Fibroblast of upper back skin (primary cell): Measurements from ENCODE around the gene MOB2.

Experiments used
- DNase-seq: peaks from one replicate; pipeline ENCODE4 v3.0.0-alpha.2; 2013

Gene MOB2

DNA sequence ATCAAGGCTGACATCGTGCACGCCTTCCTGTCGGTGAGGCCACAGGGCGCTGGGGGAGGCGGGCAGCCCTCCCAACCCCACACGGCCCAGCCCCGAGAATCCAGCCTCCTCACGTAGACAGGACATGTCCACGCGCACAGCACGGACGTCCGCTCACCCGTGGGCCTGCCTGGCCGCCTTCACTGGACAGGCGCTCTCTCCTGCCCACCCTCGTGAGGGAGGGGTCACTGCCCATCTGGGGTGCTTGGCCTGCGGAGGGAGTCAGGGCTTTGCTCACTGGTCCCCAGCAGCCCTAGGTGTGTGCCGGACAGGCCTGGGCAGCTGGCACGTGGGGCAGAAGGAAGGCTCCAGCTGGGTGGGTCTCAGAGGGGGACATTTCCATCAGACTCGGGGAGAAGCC lies 32.0 kb downstream of the MOB2 start:
- DNase-seq, result no peak

DNA sequence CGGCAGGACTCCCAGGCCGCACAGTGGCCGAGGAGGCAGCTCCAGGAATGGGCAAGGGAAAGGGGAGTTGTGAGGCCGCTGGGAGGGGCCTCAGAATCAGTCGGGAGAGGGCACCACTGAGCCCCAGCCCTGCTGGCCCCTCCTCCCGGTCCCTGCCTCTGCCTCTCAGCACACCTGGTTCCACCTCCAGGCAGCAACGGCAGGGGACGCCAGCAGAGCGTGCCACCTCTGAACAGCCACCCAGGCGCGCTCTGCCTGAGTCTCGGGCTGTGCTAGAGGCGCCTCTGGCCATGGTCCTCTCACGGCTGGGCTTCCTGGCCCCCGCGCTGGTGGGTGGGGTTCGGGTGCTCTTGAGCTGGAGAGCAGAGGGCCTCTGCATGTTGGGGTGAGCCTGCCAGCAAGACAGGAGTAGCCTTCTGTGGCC lies 33.0 kb downstream of the MOB2 start:
- no peak for DNase-seq

DNA sequence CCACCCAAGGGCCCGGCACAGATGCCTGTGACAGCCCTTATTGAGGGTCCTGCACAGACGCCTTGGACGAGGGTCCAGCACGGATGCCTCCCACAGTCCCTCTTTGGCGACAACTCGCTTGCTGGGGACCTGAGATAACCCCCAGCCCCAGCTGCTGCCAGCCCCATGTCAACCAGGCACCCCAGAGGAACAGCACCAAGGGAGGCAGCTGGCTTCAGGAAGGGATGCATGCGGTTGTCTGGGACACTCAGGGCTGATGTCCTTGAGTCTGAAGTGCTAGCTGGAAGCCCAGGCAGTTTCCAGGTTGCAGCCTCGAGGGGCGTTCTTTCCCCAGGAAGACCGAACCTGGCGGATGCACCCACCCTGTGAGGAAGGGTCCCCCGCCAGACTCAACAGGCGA lies 33.8 kb downstream of the MOB2 start:
- no peak for DNase-seq

DNA sequence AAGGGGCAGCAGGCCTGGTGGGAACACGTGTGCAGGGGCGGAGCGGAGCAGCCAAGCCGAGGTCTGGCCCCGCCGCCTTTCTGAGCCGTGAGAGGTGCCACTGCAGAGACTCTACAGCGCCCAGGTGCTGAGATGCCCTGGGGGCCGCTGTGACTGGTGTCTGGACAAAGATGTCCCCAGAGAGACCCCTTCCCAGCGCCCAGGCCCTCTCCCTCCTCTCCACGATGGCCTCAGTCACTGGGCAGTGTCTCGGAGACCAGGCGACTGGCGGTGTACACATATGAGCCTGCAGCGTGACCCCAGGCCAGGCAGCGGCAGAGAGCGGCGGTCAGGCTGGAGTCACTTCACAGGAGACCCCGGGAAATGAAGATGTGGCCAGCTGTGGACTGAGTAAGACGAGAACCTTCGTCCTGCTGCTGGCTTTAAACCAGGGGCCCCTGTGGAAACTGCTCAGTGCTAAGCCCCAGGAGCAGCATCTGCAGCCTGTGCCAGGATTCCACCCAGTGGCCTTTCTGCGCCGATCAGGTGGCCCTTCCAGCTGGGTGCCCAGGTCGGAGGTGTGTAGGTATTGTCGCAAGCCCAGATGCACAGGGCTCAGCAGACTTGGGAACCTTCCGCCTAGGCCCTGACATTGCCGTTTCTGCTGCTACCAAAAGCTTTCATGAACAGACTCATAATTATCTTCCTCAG lies 34.7 kb downstream of the MOB2 start:
- no peak for DNase-seq

DNA sequence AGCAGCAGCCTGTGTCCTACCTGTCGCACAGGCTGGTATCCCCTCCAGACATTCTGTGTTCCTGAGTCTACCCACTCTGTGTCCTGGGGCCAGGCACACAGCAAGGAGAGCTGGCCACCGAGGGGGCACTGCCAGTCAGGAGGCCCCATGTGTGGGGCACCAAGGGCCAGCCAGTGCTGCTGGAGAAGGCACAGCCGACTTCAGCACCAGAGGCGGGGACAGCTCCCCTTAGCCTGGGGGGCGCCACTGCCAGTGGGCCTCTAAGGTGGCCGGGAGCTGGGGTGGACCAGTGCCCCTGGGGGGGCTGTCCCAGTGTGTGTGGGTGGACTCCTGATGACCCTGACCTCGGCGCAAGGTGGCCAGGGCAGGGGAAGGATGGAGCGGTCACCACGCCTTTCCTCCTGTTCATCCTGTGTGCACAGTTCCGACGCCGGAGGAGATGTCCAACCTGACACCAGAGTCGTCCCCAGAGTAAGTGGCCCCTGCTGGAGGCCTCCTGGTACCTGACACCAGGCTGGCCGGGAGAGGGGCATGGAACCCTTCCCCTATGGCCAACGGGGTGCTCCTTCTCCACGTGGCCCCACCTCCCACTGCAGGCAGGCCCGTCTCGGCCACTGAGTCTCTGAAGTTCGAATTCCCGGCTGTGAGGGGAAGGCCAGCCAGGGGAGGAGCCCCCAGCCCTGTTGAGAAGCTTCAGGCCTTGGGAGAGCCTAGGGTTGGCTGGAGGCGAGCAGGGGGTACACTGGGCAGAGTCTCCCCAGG lies 35.4 kb downstream of the MOB2 start:
- DNase-seq, result no peak

DNA sequence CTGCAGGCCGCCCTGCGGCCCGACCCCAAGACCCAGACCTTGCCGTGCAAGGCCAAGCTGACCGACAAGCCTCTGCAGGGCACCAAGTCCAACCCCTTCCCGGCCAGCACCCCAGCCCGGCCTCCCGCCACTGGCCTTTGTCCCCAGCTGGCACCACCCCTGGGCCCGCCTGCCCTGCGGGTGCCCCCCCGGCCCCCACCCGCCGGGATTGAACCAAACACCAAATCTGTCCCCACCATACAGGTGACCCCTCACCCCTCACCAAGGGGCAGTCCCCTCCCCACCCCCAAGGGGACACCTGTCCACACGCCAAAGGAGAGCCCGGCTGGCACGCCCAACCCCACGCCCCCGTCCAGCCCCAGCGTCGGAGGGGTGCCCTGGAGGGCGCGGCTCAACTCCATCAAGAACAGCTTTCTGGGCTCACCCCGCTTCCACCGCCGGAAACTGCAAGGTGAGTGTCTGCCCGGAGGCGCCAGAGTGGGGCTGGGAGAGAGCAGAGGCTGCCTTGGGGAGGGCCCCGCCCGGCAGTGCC lies 36.2 kb downstream of the MOB2 start:
- no peak for DNase-seq

DNA sequence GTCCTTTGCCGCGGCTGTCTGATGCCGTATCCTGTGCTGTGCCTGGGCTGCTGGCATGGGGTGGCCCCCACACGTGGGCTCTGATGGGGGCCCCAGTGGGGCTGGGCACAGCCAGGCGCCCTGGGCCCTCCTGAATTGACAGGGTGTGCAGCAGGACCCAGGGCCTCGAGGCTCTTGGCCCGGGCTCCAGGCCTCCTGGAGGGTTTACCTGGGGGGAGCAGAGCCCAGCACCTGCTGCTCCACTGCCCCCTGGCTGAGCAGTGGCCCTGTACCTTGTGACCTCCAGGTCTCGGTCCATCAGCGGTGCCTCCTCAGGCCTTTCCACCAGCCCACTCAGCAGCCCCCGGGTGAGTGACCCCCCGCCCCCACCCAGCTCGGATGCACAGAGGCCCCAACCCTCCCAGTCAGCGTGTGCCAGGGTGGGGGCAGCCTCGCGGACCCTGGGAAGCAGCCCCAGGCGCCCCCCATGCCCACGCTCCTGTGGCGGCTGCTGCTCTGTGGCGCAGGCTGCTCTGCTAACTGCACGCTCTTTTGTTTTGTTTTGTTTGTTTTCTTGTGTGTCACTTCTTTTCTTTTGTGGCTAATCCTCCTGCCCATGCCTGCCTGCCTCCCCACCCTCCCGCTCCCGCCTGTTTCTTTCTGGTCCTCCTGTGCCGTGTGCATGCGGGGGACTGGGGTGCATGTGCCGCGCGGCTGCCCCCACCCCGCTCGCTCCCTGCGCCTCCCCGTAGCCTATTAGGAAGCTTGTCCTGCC lies 36.9 kb downstream of the MOB2 start:
- no peak for DNase-seq

DNA sequence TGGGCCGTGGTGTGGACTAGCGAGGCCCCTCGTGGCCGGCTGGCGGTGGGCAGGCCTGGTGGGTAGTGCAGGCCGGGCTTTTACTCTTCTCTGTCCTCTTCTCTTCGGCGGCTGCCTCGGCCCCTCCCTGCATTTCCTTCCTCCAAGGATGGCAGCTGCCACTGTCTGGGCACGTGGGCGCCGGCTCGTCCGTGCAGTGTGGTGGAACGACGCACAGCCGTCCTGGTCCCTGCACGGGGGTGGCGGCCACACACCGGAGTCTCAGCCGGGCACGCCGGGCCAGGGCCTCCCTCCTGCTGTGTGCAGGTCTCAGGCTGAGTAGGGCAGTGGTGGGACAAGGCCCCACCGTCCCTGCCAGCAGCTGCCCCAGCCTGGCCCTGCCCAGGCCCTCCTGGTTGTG lies 37.7 kb downstream of the MOB2 start:
- DNase-seq, result no peak

DNA sequence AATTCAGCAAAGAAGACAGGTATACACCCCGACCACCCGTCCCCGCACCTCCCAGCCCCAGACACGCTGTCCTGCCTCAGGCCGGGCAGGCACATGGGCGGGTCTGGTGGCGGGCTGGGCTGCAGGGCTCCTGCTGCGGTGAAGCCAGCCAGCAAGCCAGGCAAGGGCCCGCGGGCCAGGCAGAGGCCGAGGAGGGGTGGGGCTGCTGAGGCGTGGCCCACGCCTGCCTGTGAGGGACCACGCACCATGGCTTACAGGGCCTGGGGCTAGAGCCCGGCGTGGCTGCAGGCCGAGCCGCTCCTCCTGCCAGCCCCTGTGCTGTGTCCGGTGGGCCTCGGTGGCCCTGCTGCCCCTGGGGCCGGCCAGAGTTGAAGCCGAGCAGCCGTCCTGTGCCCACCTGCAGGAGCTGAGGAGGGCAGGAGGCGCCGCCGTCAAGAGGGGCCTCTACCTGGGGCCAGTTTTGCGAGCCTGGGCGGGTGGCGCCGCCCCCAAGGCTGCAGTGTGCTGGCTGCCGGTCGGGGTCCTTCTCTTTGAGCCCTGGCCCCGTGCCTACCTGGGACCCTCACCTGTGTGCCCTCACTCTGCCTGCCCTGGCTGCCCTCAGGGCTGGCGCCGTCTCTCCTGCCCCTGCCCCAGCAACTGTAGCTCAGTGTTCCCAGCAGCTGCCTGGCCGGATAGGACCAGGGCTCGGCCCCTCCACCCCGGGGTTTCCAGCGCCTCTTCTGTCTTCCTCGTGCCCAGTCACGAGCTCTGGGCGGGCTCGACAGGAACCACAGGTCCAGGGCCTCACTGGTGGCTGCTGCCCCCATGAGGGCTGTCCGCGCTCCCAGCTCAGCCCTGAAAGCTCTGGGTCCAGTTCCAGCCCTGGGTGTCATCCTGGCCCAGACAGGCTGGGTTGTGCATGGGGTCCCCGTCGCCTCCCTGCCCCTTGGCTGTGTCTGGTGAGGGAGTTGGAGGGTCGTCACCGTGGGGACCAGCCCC lies 38.4 kb downstream of the MOB2 start:
- DNase-seq, result no peak

DNA sequence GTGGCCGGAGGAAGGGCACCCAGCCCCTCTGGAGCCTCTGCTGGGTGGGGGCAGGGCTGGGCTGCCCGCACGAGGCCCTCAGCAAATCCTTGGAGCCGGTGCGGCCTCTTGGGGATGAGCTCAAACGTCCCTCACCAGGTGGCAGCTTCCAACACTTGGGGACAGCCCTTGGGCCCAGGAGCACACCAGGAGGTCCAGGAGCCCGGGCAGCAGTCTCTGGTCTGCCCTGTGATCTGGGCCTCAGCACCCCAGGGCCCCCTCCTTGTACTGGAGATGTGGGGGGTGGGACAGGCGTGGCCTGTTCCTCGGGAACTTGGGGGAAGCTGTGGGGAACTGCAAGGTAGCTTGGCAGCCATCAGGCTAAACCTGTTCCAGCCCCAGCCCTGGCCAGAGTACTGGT lies 40.0 kb downstream of the MOB2 start:
- no peak for DNase-seq

DNA sequence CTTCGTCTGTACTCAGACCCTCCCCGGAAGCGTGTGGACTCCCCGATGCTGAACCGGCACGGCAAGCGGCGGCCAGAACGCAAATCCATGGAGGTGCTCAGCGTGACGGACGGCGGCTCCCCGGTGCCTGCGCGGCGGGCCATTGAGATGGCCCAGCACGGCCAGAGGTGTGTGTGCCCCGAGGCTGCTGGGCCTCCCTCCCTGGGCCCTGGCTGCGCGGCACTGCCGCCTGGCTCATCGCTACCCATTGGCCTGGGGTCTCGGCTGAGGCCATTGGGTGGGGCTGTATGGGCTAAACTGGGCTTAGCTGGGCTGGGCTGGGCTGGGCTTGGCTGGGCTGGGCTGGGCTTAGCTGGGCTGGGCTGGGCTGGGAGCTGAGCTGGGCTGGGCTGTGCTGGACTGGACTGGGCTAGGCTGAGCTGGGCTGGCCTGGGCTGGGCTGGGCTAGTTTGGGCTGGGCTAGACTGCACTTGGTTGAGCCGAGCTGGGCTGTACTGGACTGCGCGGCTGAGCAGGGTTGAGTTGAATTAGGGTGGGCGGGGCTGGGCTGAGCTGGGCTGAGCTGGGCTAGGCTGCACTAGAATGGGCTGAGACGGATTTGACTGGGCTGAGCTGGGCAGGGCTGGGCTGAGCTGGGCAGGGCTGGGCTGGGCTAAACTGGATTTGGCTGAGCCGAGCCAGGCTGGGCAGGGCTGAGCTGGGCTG lies 40.7 kb downstream of the MOB2 start:
- no peak for DNase-seq

DNA sequence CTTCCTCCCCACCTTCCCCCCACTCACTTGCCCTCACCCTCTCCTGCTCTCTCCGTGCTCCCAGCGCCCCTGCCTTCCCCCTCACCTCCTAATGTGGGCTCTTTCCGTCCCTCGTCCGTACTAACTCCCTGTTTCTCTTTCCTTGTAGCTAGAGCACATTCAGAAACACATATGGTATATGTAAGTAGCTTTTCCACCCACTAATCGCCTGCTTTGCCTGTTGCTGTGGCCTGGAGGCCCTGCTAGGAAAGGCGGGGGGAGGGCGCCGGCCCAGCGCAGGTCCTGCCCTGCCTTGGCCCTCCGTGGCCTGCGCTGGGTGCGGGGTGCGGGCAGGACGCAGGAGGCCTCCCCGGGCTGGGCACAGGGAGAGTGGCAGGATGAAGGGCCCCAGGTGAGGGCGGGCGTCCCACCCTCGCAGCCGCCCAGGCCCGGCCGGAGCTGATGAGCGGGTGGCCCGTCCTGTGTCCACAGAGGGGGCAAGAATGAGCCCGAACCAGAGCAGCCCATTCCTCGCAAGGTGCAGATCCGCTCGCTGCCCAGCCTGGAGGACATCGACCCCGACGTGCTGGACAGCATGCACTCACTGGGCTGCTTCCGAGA lies 41.7 kb downstream of the MOB2 start:
- DNase-seq, result no peak

DNA sequence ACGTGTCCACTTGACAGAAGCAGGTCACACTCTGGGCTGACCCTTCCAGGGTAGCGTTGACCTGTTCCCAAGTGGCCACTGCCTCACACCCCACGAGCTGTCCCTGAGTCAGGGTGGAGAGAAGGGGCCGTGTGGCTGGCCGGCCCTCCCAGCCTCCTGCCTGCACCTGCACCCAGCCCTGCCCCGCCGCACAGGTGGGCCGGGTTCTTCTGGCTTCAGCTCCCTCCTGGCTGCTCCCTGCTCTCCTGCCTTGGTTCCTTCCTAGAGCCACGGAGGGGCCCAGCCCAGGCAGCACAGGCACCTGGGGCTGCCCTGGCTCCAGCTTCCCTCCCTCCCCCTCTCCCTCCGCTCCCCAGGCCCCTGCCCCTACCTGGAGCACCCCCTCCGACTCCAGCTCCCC lies 42.3 kb downstream of the MOB2 start:
- DNase-seq, result no peak

DNA sequence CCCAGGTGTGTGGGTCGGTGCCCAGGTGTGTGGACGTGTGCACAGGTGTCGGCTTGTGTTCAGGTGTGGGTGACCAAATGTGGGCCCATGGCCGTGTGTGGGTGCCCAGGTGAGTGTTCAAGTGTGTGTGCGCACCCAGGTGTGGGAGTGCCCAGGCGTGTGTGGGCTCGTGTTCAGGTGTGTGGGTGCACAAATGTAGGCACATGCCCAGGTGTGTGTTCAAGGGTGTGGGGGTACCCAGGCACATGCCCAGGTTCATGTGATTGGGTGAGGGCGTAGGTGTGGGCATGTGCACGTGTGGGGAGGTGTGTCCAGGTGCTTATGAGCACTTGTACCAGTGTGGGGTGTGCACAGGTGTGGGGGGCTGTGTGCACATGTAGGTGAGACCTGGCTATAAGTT lies 42.8 kb downstream of the MOB2 start:
- DNase-seq, result no peak

DNA sequence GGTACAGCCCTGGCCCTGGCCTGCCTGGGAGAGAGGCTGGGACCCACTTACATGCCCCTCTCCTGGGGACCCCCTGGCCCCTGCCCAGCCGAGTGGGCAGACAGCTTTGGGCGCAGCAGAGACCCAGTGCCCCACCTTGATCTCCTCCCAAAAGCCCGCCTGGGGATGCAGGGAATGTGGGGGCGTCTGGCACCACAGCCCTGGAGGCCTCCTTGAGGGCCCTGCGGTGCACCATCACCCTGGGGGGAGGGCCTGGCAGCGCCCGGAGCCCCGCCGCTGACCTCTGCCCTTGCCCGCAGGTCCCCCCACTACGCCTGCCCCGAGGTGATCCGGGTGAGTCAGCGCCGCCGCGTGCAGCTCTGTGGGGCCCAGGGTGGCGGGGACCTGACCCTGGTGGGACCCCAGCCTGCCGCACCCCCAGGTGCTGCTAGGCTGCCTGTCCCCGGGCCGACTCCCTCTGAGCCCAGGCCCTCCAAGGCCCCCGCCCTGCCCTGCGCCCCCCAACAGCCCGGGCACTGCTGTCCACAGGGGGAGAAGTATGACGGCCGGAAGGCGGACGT lies 43.7 kb downstream of the MOB2 start:
- DNase-seq, result no peak

DNA sequence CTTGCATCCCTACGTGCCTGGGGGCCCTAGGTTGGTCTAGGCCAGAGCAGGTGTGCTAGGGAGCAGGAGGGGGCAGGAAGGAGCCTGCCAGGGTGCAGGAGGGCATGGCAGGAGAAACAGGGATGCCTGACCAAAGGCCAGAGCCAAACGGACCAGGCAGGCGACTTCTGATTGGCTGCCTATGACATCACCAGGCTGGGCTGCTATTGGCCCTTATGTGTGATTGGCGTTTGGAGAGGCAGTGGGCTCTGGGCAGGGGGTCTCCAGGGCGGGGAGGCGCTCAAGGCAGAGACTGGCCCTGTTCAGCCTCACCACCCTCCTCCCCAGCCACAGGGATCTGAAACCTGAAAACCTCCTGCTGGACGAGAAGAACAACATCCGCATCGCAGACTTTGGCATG lies 44.4 kb downstream of the MOB2 start:
- DNase-seq, result no peak

DNA sequence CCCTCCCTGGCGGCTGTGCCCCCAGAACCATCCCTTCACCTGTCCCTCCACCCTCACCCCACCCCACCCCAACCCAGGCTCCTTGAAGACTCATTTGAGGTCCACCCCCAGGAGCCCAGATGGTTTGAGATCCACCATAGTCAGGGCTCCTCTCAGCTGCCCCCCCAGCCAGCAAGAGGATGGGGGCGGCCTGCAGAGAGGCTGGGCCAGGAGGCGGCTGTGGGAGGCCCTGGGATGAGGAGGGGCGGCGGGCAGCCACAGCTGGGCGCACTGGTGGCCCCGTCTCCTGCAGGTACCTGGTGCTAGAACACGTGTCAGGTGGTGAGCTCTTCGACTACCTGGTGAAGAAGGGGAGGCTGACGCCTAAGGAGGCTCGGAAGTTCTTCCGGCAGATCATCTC lies 46.1 kb downstream of the MOB2 start:
- no peak for DNase-seq

DNA sequence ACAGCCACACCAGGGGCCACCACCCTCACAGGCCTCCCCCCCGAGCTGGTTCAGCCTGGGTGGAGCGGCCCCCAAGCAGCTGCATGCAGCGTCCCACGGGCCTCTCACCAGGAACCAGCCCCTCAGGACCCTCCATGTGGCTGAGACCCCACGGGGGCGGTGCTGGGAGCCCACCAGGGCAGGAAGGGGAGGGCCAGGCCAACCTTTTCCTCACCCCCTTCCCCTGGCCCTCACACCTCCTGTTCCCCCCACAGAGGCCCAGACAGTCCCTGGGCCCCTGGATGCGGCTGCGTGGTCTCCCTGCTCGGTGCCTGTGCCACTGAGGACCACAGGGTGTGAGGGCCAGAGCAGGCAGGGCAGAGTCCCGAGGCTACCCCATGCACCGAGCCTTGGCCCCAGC lies 46.5 kb downstream of the MOB2 start:
- no peak for DNase-seq

DNA sequence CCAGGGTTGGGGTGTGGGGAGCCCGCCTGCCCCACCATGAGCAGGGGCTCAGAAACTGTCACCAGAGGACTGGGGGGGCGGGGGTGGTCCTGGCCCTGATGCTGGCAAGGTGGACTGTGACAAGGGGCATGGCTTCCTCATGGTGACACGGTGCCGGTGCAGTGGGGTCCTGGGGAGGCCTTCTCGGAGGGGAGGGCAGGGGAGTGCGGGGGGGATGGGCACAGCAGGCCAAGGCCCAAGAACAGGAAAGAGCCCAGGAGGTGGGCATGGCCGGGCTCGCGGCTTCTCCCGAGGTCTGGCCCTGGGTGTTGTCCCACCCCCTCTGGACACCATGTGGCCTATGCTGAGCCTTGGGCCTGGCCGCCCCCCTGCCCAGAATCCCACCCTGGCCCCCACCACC lies 47.2 kb downstream of the MOB2 start:
- DNase-seq, result no peak

DNA sequence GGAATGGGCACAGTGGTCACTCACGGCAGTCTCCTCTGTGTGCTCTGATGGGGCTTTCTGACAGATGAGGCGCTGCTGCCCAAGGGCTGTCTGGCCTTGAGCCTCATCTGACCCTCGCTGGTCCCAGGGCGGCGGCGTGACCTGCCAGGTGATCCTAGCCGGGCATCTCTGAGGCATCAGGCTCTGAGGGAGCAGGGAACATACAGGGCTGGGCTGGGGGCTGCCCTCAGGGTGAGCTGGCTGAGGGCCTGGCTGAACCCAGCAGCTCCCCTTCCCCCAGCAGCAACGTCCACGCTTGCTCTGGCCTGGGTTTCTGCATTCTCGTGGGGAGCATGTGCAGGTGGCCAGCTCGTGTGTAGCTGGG lies 47.6 kb downstream of the MOB2 start:
- DNase-seq, result no peak

DNA sequence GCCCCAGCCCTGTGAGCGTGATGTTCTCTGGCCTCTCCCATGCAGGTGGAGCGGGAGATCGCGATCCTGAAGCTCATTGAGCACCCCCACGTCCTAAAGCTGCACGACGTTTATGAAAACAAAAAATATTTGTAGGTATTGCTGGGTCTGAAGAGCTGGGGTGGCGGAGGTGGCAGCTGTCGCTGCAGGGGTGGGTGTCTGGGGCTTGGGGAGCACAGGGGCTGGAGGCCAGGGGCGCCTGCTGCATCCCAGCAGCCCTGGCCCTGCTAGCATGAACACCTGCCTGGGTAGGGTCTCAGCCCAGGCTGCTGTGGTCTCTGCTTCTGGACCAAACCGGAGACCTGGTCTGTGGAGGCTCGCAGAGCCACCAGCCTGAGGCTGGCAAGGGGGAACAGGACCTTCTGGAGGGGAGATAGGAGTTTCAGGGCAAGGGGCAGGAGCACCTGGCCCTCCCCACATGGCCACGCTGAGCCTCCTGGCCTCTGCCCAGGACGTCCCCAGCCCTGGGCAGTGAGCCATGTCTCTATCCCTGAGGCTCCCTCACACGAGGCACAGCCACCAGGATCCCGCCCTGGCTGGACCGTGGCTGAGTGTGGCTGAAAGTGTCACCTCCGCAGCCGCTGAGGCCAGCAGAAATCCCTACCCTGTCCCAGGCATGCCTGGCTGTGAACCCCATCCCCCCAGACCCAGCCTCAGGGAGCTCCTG lies 48.2 kb downstream of the MOB2 start:
- DNase-seq, result no peak
